ENCODE measurements around the gene PHLPP1. TPM values are rescaled to one million over a fixed set of nuclear protein-coding genes. Genes with fewer than 3 reads are reported as not detected.
A peak's percentile ranks its signal among the peaks of the same experiment; 100 is the strongest.
"Not testable (repeated sequence)": the region's sequence is repeated elsewhere in the genome, so short reads cannot be mapped to it uniquely, and the experiment has no call there.

The PHLPP1 gene
- total RNA-seq, 1 donor from 2014 or later: 3.4 TPM

GRCh38 chr18:62683935-62684334, 31.4 kb upstream of the PHLPP1 start:
- DNase-seq (ENCODE audit: low read depth) (no peak), FAIRE-seq (no peak)
- Histone ChIP-seq H3K4me3 (ENCODE audit: low read depth, low read length) (no peak overlapping the region), H3K36me3 (ENCODE audit: control insufficient read depth, insufficient read depth, low read length) (no peaks in the 10 kb centered on the region), H3K27me3 (ENCODE audit: control insufficient read depth, insufficient read depth, low read length) (no peaks in the 10 kb centered on the region)
- TF ChIP-seq CTCF (IDR thresholded peaks at IDR 0.05; ENCODE audit: insufficient read depth, low read length, severe bottlenecking): no peak

DNA sequence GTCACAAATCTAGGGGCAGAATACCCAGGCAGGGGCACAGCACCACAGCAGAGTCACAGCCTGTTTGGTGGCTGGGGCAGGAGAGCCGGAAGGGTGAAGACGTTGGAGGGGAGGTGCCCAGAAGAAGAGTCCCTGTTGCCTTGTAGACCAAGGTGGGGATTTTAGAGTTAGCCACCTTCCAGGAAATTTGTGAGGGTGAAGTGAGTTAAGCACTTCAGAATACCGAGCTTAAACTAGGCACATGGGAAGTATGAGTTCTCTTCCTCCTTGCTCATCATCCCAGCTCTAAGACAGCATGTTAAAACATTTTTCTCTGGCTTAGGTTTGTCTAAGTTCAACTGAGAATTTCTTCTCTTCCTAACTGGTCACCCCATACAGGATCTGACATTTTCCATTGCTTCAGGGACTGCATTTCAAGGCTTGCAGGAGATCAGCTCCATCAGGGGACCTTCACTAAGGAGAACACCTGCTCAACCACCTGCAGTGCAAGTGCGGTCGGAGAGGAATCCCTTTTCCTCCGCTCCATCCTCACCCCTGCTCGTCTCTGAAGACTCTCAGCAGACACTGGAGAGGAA, 26.5 kb upstream of the PHLPP1 start:
- Histone ChIP-seq H3K4me3 (ENCODE audit: low read depth, low read length) (no peak overlapping the region), H3K36me3 (ENCODE audit: control insufficient read depth, insufficient read depth, low read length) (no peaks in the 10 kb centered on the region), H3K27me3 (ENCODE audit: control insufficient read depth, insufficient read depth, low read length) (no peaks in the 10 kb centered on the region)
- TF ChIP-seq CTCF (IDR thresholded peaks at IDR 0.05; ENCODE audit: insufficient read depth, low read length, severe bottlenecking): no peak
- FAIRE-seq (peak; percentile 7), DNase-seq (ENCODE audit: low read depth) (no peak)

DNA sequence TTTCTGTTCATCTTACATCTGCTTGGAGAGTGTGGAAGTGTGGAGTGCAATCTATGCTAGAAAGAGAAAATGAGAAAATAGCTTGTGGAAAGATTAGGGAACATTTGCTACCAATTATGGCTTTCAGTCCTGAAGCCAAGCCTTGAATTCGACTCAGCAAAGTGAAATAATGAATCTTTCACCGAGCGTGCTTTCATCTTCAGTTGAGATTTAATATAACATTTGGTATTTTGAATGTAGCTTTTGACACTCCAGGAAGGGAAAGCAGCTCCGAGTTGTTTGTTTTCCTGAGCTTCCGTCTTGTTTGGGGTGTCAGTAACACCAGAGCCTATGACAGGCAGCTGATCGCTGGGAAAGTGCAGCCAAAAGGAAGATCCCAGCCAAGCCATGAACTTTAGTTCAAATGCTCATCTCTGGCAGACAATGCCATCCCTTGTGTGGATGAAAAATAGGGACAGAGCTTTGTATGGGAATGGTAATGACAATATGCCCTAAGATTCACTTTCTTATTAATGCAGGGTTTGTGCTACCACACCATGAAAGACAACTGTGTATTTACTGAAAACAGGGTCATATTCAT, 25.0 kb upstream of the PHLPP1 start:
- no peak for TF ChIP-seq CTCF (IDR thresholded peaks at IDR 0.05; ENCODE audit: insufficient read depth, low read length, severe bottlenecking)
- no peak for DNase-seq (ENCODE audit: low read depth)
- Histone ChIP-seq H3K27me3 (ENCODE audit: control insufficient read depth, insufficient read depth, low read length) (no peaks in the 10 kb centered on the region), H3K4me3 (ENCODE audit: low read depth, low read length) (no peak overlapping the region), H3K36me3 (ENCODE audit: control insufficient read depth, insufficient read depth, low read length) (no peaks in the 10 kb centered on the region)
- FAIRE-seq: no peak

- FAIRE-seq (no peak), DNase-seq (ENCODE audit: low read depth) (peak; percentile 62)
- Histone ChIP-seq H3K36me3 (ENCODE audit: control insufficient read depth, insufficient read depth, low read length) (no peaks in the 10 kb centered on the region), H3K27me3 (ENCODE audit: control insufficient read depth, insufficient read depth, low read length) (no peaks in the 10 kb centered on the region), H3K4me3 (ENCODE audit: low read depth, low read length) (no peak overlapping the region)
- TF ChIP-seq CTCF (IDR thresholded peaks at IDR 0.05; ENCODE audit: insufficient read depth, low read length, severe bottlenecking): no peak
Observed at GRCh38 chr18:62693659-62694058, 21.7 kb upstream of the PHLPP1 start.

GRCh38 chr18:62697636-62698035, 17.7 kb upstream of the PHLPP1 start:
- H3K27me3 ChIP-seq (ENCODE audit: control insufficient read depth, insufficient read depth, low read length): no peaks in the 10 kb centered on the region
- FAIRE-seq (no peak), DNase-seq (ENCODE audit: low read depth) (no peak)
- no peak overlapping the region for H3K4me3 ChIP-seq (ENCODE audit: low read depth, low read length)
- no peak for TF ChIP-seq CTCF (IDR thresholded peaks at IDR 0.05; ENCODE audit: insufficient read depth, low read length, severe bottlenecking)
- no peaks in the 10 kb centered on the region for H3K36me3 ChIP-seq (ENCODE audit: control insufficient read depth, insufficient read depth, low read length)

GRCh38 chr18:62702259-62702658, 13.1 kb upstream of the PHLPP1 start:
- no peaks in the 10 kb centered on the region for H3K27me3 ChIP-seq (ENCODE audit: control insufficient read depth, insufficient read depth, low read length)
- H3K36me3 ChIP-seq (ENCODE audit: control insufficient read depth, insufficient read depth, low read length): no peaks in the 10 kb centered on the region
- no peak overlapping the region for H3K4me3 ChIP-seq (ENCODE audit: low read depth, low read length)
- FAIRE-seq (peak; percentile 23), DNase-seq (ENCODE audit: low read depth) (no peak)
- TF ChIP-seq CTCF (IDR thresholded peaks at IDR 0.05; ENCODE audit: insufficient read depth, low read length, severe bottlenecking): no peak

- H3K4me3 ChIP-seq (ENCODE audit: low read depth, low read length); H3K36me3 ChIP-seq (ENCODE audit: control insufficient read depth, insufficient read depth, low read length); DNase-seq (ENCODE audit: low read depth); FAIRE-seq; H3K27me3 ChIP-seq (ENCODE audit: control insufficient read depth, insufficient read depth, low read length): not testable (repeated sequence)
Observed at GRCh38 chr18:62706879-62707278, 8.5 kb upstream of the PHLPP1 start.

GRCh38 chr18:62709908-62710307, 5.4 kb upstream of the PHLPP1 start:
- not testable (repeated sequence) for H3K4me3 ChIP-seq (ENCODE audit: low read depth, low read length); FAIRE-seq

More at GRCh38 chr18:62709908-62710307, 5.4 kb upstream of the PHLPP1 start:
- not testable (repeated sequence) for H3K36me3 ChIP-seq (ENCODE audit: control insufficient read depth, insufficient read depth, low read length); H3K27me3 ChIP-seq (ENCODE audit: control insufficient read depth, insufficient read depth, low read length); DNase-seq (ENCODE audit: low read depth)
